GM12878 (cell line): ENCODE data around the gene GDF11. TPM values are rescaled to one million over a fixed set of nuclear protein-coding genes. Genes with fewer than 3 reads are reported as not detected.

Experiments used
- ATAC-seq: fragments of 200-7000 bp; cut with Tn5 transposase; 3 replicates; pipeline ENCODE4 v1.9.1; 2020; ENCODE audit warnings: mild to moderate bottlenecking, moderate library complexity
- BruUV-seq: library from RNA; stranded (reverse); fragments of 400-500 nt; replicated peaks from 2 replicates; lab custom pipeline; 2021; lab: Mats Ljungman, UMichigan
- CTCF ChIA-PET: fragments of 300-600 bp; sonication (Branson Sonifier 250); formaldehyde crosslinking; extraction: SDS; loops from one replicate; lab custom pipeline; 2021; ENCODE audit warnings: inconsistent platforms; lab: Yijun Ruan, JAX
- POLR2A ChIA-PET: fragments of 350-600 bp; formaldehyde crosslinking; extraction: SDS; loops from one replicate; lab custom pipeline; 2021; ENCODE audit warnings: inconsistent platforms; lab: Charles Lee
- RAD21 ChIA-PET: fragments of 300-600 bp; sonication (Branson Sonifier 250); formaldehyde crosslinking; loops from one replicate; lab custom pipeline; 2023; ENCODE audit warnings: antibody characterized with exemption; ENCODE audit not compliant: unreplicated experiment; lab: Charles Lee
- SMC1A ChIA-PET: fragments of 300-600 bp; sonication (Branson Sonifier 250); formaldehyde crosslinking; loops from one replicate; lab custom pipeline; 2023; ENCODE audit not compliant: unreplicated experiment, uncharacterized antibody; lab: Charles Lee
- DNase-seq: peaks from one replicate; pipeline ENCODE4 v3.0.0-alpha.2; 2011; ENCODE audit warnings: low read depth, low spot score
- FAIRE-seq: peaks from 3 replicates; lab custom pipeline; 2011; peaks lifted over from hg19 to GRCh38; lab: Jason Lieb, UNC
- H2AFZ ChIP-seq: 2 replicates; pipeline ENCODE4 v1.6.0; 2011; ENCODE audit warnings: low read depth, low read length, control low read depth; ENCODE audit not compliant: control insufficient read depth
- H3K27ac ChIP-seq: 2 replicates; pipeline ENCODE4 v1.5.1; 2011; ENCODE audit warnings: control low read depth; ENCODE audit not compliant: control insufficient read depth, insufficient read depth
- H3K27me3 ChIP-seq, 2 experiments: replicated peaks in 1 of 2; 2 replicates each; pipeline versions ENCODE4 v1.6.0 to v1.6.1; 2011; ENCODE audit warnings: low read length in 1 of 2; ENCODE audit not compliant: control insufficient read depth in 2 of 2, insufficient read depth in 2 of 2
- H3K36me3 ChIP-seq, 2 experiments: 2 replicates each; pipeline ENCODE4 v1.5.1; 2011; ENCODE audit warnings: low read length in 1 of 2; ENCODE audit not compliant: control insufficient read depth in 2 of 2, insufficient read depth in 2 of 2
- H3K4me1 ChIP-seq: 2 replicates; pipeline ENCODE4 v1.6.1; 2011; ENCODE audit warnings: mild to moderate bottlenecking, low read length, moderate library complexity, mixed read lengths; ENCODE audit not compliant: control insufficient read depth, insufficient read depth
- H3K4me2 ChIP-seq: 2 replicates; pipeline ENCODE4 v1.6.0; 2011; ENCODE audit warnings: control low read depth; ENCODE audit not compliant: control insufficient read depth, insufficient read depth
- H3K4me3 ChIP-seq: fragments of 200-600 bp; sonication (generic); 2 replicates; pipeline ENCODE4 v1.5.1; 2016
- H3K79me2 ChIP-seq: 2 replicates; pipeline ENCODE4 v1.6.0; 2011; ENCODE audit warnings: low read length; ENCODE audit not compliant: control insufficient read depth, insufficient read depth
- H3K9ac ChIP-seq: 2 replicates; pipeline ENCODE4 v1.8.0; 2011; ENCODE audit warnings: low read length, control low read depth, mixed read lengths; ENCODE audit not compliant: control insufficient read depth, insufficient read depth
- H3K9me3 ChIP-seq: replicated peaks from 3 replicates; pipeline ENCODE4 v1.5.1; 2011; ENCODE audit warnings: mild to moderate bottlenecking, low read length; ENCODE audit not compliant: control insufficient read depth, insufficient read depth
- H4K20me1 ChIP-seq: 2 replicates; pipeline ENCODE4 v1.6.0; 2011; ENCODE audit not compliant: control insufficient read depth, insufficient read depth
- ATF7 ChIP-seq: fragments of 450-650 bp; IDR thresholded peaks from 2 replicates; pipeline ENCODE4 v1.6.1; 2016; ENCODE audit warnings: low read depth, mild to moderate bottlenecking
- KAT2A ChIP-seq: conservative IDR thresholded peaks from 2 replicates; pipeline ENCODE4 v1.6.1; 2011; ENCODE audit warnings: low read depth, low read length; ENCODE audit not compliant: control insufficient read depth
- RBBP5 ChIP-seq: fragments of 200-600 bp; sonication (generic); conservative IDR thresholded peaks from 2 replicates; pipeline ENCODE4 v1.6.1; 2016
- SMARCA5 ChIP-seq: fragments of 450-650 bp; IDR thresholded peaks from 2 replicates; pipeline ENCODE4 v1.6.1; 2017; ENCODE audit warnings: mild to moderate bottlenecking
- SP1 ChIP-seq: IDR thresholded peaks from one replicate; pipeline ENCODE4 v1.6.1; 2011; ENCODE audit warnings: low read depth, low read length
- STAT1 ChIP-seq: fragments of 450-650 bp; conservative IDR thresholded peaks from 2 replicates; pipeline ENCODE4 v1.6.1; 2014; ENCODE audit warnings: antibody characterized with exemption, mild to moderate bottlenecking
- TCF3 ChIP-seq: IDR thresholded peaks from 2 replicates; pipeline ENCODE4 v1.6.1; 2012; ENCODE audit warnings: low read depth, mild to moderate bottlenecking, low read length, borderline replicate concordance; ENCODE audit not compliant: insufficient read depth
- WGBS: methylation state at CpG from one replicate; pipeline ENCODE4 v1.1.6; 2016; ENCODE audit warnings: low lambda C conversion rate; ENCODE audit not compliant: insufficient replicate concordance, insufficient coverage; ENCODE audit errors: missing lambda C conversion rate; 5-methylcytosine and 5-hydroxymethylcytosine counted together
- in situ Hi-C: fragments of 300-500 bp; cut with MboI; formaldehyde crosslinking; loops from 9 replicates; pipeline ENCODE4 v1.14.3; 2018; ENCODE audit warnings: mixed read lengths
- intact Hi-C: fragments of 100-400 bp; cut with micrococcal nuclease; formaldehyde crosslinking; loops from one replicate; pipeline ENCODE4 v1.14.2; 2022; ENCODE audit not compliant: unreplicated experiment
- polyA plus RNA-seq, 11 experiments: library from polyadenylated mRNA; depleted of rRNA in 4 of 11; unstranded in 6 of 11; stranded (reverse) in 5 of 11; fragments of >200 nt; fragmentation: Nextera tagmentation in 4 of 11; fragmentation: Illumina TruSeq in 1 of 11; extraction: Ambion mirVana in 4 of 11; extraction: Trizol in 1 of 11; gene quantifications; 1 replicate in 1 of 11; 2 replicates in 10 of 11; pipeline versions ENCODE4 v1.2.1 to v1.2.3, GENCODE V29; 2011 to 2016; ENCODE audit warnings: inconsistent platforms in 2 of 11, missing spikeins in 2 of 11, low read depth in 1 of 11
- total RNA-seq, 4 experiments: library from RNA; depleted of rRNA in 3 of 4; stranded (reverse); fragments of >200 nt in 3 of 4; fragmentation: Illumina TruSeq in 1 of 4; extraction: Trizol in 1 of 4; gene quantifications; 2 replicates each; pipeline versions ENCODE4 v1.2.1 to v1.2.3, GENCODE V29; 2013 to 2021
- TF ChIP-seq, protein P1 (sequence below): fragments of 450-650 bp; IDR thresholded peaks from 2 replicates; pipeline ENCODE4 v1.6.1; 2017; ENCODE audit warnings: low read depth, mild to moderate bottlenecking, moderate library complexity
- TF ChIP-seq, protein P2 (sequence below): fragments of 450-650 bp; IDR thresholded peaks from 2 replicates; pipeline ENCODE4 v1.6.1; 2017; ENCODE audit warnings: borderline replicate concordance
- TF ChIP-seq, protein P3 (sequence below): IDR thresholded peaks from 2 replicates; pipeline ENCODE4 v1.6.1; 2011; ENCODE audit warnings: low read depth, mild to moderate bottlenecking, low read length, moderate library complexity, borderline replicate concordance; ENCODE audit errors: extremely low read depth
- TF ChIP-seq, protein P4 (sequence below): IDR thresholded peaks from 2 replicates; pipeline ENCODE4 v1.6.1; 2012; ENCODE audit warnings: improper control_type of control experiment, low read depth, low read length; ENCODE audit not compliant: insufficient replicate concordance

The GDF11 gene
- total and polyA plus RNA-seq, 10 of the 15 experiments (the other 5 are each of a cell fraction or from before 2014, with no cell fraction given) = 0.83 to 15.4 (median 4.3) TPM

DNA sequence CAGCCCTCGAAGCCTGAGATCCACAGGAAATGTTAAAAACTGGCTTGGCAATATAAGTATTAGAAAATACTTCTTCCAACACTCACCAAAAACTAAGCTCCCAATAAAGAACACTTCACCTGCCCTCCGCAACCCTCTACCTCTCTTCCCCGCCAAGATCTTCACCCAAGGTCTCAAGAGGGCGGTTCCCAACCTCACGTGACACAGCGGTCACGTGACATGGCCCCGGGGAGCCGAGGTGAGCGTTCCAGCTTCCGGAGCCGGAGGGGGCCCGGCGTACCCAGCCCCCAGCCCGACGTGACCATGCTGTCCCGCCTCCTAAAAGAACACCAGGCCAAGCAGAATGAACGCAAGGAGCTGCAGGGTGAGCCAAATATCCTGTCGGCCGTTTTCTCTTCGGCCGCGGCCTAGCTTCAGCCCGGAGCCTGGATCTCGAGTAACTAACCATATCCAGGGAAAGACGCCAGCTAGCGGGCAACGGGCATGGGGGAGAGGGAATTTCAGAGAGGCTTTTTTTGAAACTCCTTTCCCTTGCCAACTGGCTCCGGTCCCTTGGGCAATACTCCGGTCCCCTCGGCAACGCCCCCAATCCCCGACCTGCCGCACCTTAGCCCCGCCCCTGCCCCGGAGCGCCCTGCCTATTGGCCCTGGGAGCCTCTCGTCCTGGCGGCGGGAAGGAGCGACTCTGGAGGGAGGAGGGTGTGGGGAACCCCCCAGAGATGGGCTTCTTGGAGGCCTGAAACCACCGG lies 26.9 kb upstream of the GDF11 start, which contains the start of gene BLOC1S1:
Gene BLOC1S1 (plus strand): TSS at position 214 of the 749 bp plus-strand sequence. CDS start 6 bp downstream, at position 220.
- peak; percentile 91 for FAIRE-seq
- in situ Hi-C loops = no loop called here
- TF ChIP-seq SP1 (peak; percentile 81), STAT1 (peak; percentile 88), TCF3 (no peak), RBBP5 (no peak), ATF7 (peak; percentile 51; the same call in 1 of the 2 replicates), KAT2A (no peak), SMARCA5 (0 out of 2 replicates have a peak, but pooled peaks have one; percentile 32)
- TF ChIP-seq, protein P1, sequence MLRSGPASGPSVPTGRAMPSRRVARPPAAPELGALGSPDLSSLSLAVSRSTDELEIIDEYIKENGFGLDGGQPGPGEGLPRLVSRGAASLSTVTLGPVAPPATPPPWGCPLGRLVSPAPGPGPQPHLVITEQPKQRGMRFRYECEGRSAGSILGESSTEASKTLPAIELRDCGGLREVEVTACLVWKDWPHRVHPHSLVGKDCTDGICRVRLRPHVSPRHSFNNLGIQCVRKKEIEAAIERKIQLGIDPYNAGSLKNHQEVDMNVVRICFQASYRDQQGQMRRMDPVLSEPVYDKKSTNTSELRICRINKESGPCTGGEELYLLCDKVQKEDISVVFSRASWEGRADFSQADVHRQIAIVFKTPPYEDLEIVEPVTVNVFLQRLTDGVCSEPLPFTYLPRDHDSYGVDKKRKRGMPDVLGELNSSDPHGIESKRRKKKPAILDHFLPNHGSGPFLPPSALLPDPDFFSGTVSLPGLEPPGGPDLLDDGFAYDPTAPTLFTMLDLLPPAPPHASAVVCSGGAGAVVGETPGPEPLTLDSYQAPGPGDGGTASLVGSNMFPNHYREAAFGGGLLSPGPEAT = peak; percentile 100
- TF ChIP-seq, protein P2, sequence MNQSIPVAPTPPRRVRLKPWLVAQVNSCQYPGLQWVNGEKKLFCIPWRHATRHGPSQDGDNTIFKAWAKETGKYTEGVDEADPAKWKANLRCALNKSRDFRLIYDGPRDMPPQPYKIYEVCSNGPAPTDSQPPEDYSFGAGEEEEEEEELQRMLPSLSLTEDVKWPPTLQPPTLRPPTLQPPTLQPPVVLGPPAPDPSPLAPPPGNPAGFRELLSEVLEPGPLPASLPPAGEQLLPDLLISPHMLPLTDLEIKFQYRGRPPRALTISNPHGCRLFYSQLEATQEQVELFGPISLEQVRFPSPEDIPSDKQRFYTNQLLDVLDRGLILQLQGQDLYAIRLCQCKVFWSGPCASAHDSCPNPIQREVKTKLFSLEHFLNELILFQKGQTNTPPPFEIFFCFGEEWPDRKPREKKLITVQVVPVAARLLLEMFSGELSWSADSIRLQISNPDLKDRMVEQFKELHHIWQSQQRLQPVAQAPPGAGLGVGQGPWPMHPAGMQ = no peak
- TF ChIP-seq, protein P3, sequence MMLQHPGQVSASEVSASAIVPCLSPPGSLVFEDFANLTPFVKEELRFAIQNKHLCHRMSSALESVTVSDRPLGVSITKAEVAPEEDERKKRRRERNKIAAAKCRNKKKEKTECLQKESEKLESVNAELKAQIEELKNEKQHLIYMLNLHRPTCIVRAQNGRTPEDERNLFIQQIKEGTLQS = peak; percentile 99
- TF ChIP-seq, protein P4, sequence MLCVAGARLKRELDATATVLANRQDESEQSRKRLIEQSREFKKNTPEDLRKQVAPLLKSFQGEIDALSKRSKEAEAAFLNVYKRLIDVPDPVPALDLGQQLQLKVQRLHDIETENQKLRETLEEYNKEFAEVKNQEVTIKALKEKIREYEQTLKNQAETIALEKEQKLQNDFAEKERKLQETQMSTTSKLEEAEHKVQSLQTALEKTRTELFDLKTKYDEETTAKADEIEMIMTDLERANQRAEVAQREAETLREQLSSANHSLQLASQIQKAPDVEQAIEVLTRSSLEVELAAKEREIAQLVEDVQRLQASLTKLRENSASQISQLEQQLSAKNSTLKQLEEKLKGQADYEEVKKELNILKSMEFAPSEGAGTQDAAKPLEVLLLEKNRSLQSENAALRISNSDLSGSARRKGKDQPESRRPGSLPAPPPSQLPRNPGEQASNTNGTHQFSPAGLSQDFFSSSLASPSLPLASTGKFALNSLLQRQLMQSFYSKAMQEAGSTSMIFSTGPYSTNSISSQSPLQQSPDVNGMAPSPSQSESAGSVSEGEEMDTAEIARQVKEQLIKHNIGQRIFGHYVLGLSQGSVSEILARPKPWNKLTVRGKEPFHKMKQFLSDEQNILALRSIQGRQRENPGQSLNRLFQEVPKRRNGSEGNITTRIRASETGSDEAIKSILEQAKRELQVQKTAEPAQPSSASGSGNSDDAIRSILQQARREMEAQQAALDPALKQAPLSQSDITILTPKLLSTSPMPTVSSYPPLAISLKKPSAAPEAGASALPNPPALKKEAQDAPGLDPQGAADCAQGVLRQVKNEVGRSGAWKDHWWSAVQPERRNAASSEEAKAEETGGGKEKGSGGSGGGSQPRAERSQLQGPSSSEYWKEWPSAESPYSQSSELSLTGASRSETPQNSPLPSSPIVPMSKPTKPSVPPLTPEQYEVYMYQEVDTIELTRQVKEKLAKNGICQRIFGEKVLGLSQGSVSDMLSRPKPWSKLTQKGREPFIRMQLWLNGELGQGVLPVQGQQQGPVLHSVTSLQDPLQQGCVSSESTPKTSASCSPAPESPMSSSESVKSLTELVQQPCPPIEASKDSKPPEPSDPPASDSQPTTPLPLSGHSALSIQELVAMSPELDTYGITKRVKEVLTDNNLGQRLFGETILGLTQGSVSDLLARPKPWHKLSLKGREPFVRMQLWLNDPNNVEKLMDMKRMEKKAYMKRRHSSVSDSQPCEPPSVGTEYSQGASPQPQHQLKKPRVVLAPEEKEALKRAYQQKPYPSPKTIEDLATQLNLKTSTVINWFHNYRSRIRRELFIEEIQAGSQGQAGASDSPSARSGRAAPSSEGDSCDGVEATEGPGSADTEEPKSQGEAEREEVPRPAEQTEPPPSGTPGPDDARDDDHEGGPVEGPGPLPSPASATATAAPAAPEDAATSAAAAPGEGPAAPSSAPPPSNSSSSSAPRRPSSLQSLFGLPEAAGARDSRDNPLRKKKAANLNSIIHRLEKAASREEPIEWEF = no peak

More for the DNA sequence above, 26.9 kb upstream of the GDF11 start, which contains the start of gene BLOC1S1:
- H2AFZ ChIP-seq = peak within 1 kb of the TSS; percentile 99
- ChIA-PET POLR2A (interaction anchor here (1.0 to 3.5 kb wide), 6 partner anchors 11 to 114 kb away, joined by 3 to 39 read pairs (median 4); partner anchors contain the start of genes CD63 and DNAJC14), RAD21 (interaction anchor here (0.7 to 11.0 kb wide), 7 partner anchors 9 to 356 kb away, joined by 3 to 113 read pairs (median 4); partner anchors contain the start of gene CD63), SMC1A (interaction anchor here (0.8 to 4.0 kb wide), 10 partner anchors 9 to 71 kb away, joined by 3 to 29 read pairs (median 6); partner anchors contain the start of gene CD63), CTCF (interaction anchor here (0.8 to 11.4 kb wide), 19 partner anchors 9 to 1316 kb away, joined by 3 to 205 read pairs (median 5); partner anchors contain the start of genes CD63, ITGA7, PA2G4 and PYM1)
- peak; percentile 95 for ATAC-seq
- BruUV-seq = no TSS peak
- peak within 1 kb of the TSS; percentile 81 for H3K4me3 ChIP-seq
- H4K20me1 ChIP-seq = no peaks in the 10 kb centered on the region
- H3K9ac ChIP-seq = peak within 1 kb of the TSS; percentile 92
- H3K36me3 ChIP-seq = peaks cover 0 to 2% of the 10 kb centered on the region in 2 experiments; a peak in 1 of 4 replicates
- H3K27me3 ChIP-seq = no peaks in the 10 kb centered on the region
- H3K79me2 ChIP-seq = peaks cover 13% of the 10 kb centered on the region
- H3K9me3 ChIP-seq = no peaks in the 10 kb centered on the region
- H3K4me1 ChIP-seq = peaks cover 20% of the 10 kb centered on the region
- peak within 1 kb of the TSS; percentile 95 for H3K27ac ChIP-seq
- DNase-seq = peak; percentile 73
- under 1% methylated on average over 42 of the region's 42 CpGs for WGBS
- intact Hi-C loops = loop anchor here (2.0 kb wide), 1 partner anchor 21 kb away; no protein-coding TSS in a partner anchor
- peak within 1 kb of the TSS; percentile 100 for H3K4me2 ChIP-seq
